Coronary artery (tissue), 2 donors: ENCODE measurements around the gene ELAVL4.

Experiments used
- DNase-seq: peaks from one replicate; pipeline ENCODE4 v3.0.0-alpha.2; 2017; ENCODE audit warnings: low spot score
- H3K27ac ChIP-seq, 2 donors: fragments of 200-600 bp; sonication (generic); one replicate each; pipeline ENCODE4 v1.5.1; 2016 to 2019
- H3K4me3 ChIP-seq: fragments of 200-600 bp; sonication (generic); 2 replicates; pipeline ENCODE4 v1.5.1; 2016; ENCODE audit warnings: mild to moderate bottlenecking, moderate library complexity
- CTCF ChIP-seq: fragments of 200-600 bp; sonication (generic); IDR thresholded peaks from one replicate; pipeline ENCODE4 v1.5.1; 2019; ENCODE audit warnings: antibody characterized with exemption

Gene ELAVL4

GRCh38 chr1:50189369-50189768 is 80.6 kb downstream of the ELAVL4 start:
- H3K4me3 ChIP-seq, result no peak overlapping the region
- DNase-seq, result no peak
- no peak for TF ChIP-seq CTCF
- H3K27ac ChIP-seq, result no peak overlapping the region

- no peak overlapping the region for H3K4me3 ChIP-seq
- no peak for TF ChIP-seq CTCF
- no peak for DNase-seq
Observed at GRCh38 chr1:50193002-50193401, 84.3 kb downstream of the ELAVL4 start.

GRCh38 chr1:50195205-50195604 is 86.5 kb downstream of the ELAVL4 start:
- no peak for DNase-seq
- Histone ChIP-seq H3K27ac (no peak overlapping the region), H3K4me3 (no peak overlapping the region)
- no peak for TF ChIP-seq CTCF

More at GRCh38 chr1:50193002-50193401, 84.3 kb downstream of the ELAVL4 start:
- no peak overlapping the region for H3K27ac ChIP-seq

GRCh38 chr1:50196081-50196480 is 87.4 kb downstream of the ELAVL4 start:
- no peak for TF ChIP-seq CTCF
- no peak overlapping the region for H3K27ac ChIP-seq
- DNase-seq, result no peak
- no peak overlapping the region for H3K4me3 ChIP-seq

- no peak for TF ChIP-seq CTCF
- DNase-seq, result no peak
- Histone ChIP-seq H3K4me3 (no peak overlapping the region), H3K27ac (no peak overlapping the region)
Observed at GRCh38 chr1:50197216-50197615, 88.5 kb downstream of the ELAVL4 start.

- no peak for TF ChIP-seq CTCF
- Histone ChIP-seq H3K4me3 (no peak overlapping the region), H3K27ac (no peak overlapping the region)
- DNase-seq, result no peak
Observed at GRCh38 chr1:50208315-50208714, 99.6 kb downstream of the ELAVL4 start.

- Histone ChIP-seq H3K27ac (no peak overlapping the region), H3K4me3 (no peak overlapping the region)
- TF ChIP-seq CTCF, result no peak
- DNase-seq, result no peak
Observed at GRCh38 chr1:50208756-50209155, 100.0 kb downstream of the ELAVL4 start.
